Upper lobe of left lung (tissue), 6 donors: ENCODE data around the gene AGR3. TPM values are rescaled to one million over a fixed set of nuclear protein-coding genes. Genes with fewer than 3 reads are reported as not detected.

Experiments
- ATAC-seq, 2 donors: fragments of 200-7000 bp; cut with Tn5 transposase; one replicate each; pipeline ENCODE4 v1.9.1; 2022; ENCODE audit warnings: mild to moderate bottlenecking in 2 of 2, moderate library complexity in 2 of 2; ENCODE audit not compliant: low FRiP score in 2 of 2
- DNase-seq, 2 donors: peaks; one replicate each; pipeline ENCODE4 v3.0.0-alpha.2; 2019 to 2020
- H3K27ac ChIP-seq, 4 donors: fragments of 200-600 bp; sonication (generic); one replicate each; pipeline ENCODE4 v1.5.1; 2016 to 2019
- H3K27me3 ChIP-seq, 4 donors: fragments of 200-600 bp; sonication (generic); one replicate each; pipeline ENCODE4 v1.5.1; 2017 to 2019
- H3K36me3 ChIP-seq, 4 donors: fragments of 200-600 bp; sonication (generic); one replicate each; pipeline ENCODE4 v1.5.1; 2016 to 2019
- H3K4me1 ChIP-seq, 4 donors: fragments of 200-600 bp; sonication (generic); one replicate each; pipeline ENCODE4 v1.5.1; 2018 to 2019
- H3K4me3 ChIP-seq, 4 donors: fragments of 200-600 bp; sonication (generic); one replicate each; pipeline ENCODE4 v1.5.1; 2017 to 2019; ENCODE audit warnings: mild to moderate bottlenecking in 2 of 4, moderate library complexity in 1 of 4
- H3K9me3 ChIP-seq, 4 donors: fragments of 200-600 bp; sonication (generic); one replicate each; pipeline ENCODE4 v1.5.1; 2018 to 2019
- EP300 ChIP-seq, 4 donors: sonication (generic); formaldehyde crosslinking; IDR thresholded peaks; one replicate each; pipeline ENCODE4 v1.5.1; 2017; ENCODE audit warnings: antibody characterized with exemption in 4 of 4, control low read depth in 2 of 4
- POLR2A ChIP-seq, 4 donors: fragments of 450-650 bp; IDR thresholded peaks; one replicate each; pipeline ENCODE4 v1.5.1; 2016 to 2017; ENCODE audit warnings: antibody characterized with exemption in 4 of 4, mild to moderate bottlenecking in 2 of 4
- POLR2AphosphoS5 ChIP-seq, 2 donors: sonication (generic); formaldehyde crosslinking; IDR thresholded peaks; one replicate each; pipeline ENCODE4 v1.5.1; 2017; ENCODE audit warnings: antibody characterized with exemption in 2 of 2
- WGBS, 2 donors: methylation state at CpG; one replicate each; pipeline ENCODE4 v1.1.5; 2017 to 2018; 5-methylcytosine and 5-hydroxymethylcytosine counted together
- total RNA-seq, 6 donors: library from RNA; depleted of rRNA in 4 of 6; stranded (reverse); fragments of >200 nt in 4 of 6; gene quantifications; one replicate each; pipeline versions ENCODE4 v1.1.0 to v1.2.1, GENCODE V29; 2016 to 2021
- TF ChIP-seq, protein P1 (sequence below), 6 experiments: fragments of 450-650 bp in 4 of 6; fragments of 200-600 bp in 2 of 6; sonication (generic) in 2 of 6; IDR thresholded peaks; one replicate each; pipeline ENCODE4 v1.5.1; 2016 to 2019; ENCODE audit warnings: antibody characterized with exemption in 6 of 6
- donor health status: DM: no; HTN: no; CAD: no; lungs with moderate emphysema.
- donor health status: DM: no; HTN: yes; CAD: no; lungs with severe emphysema.

AGR3 gene
- total RNA-seq, 6 donors from 2014 or later, result 10.5 to 209 (median 74.6) TPM

DNA sequence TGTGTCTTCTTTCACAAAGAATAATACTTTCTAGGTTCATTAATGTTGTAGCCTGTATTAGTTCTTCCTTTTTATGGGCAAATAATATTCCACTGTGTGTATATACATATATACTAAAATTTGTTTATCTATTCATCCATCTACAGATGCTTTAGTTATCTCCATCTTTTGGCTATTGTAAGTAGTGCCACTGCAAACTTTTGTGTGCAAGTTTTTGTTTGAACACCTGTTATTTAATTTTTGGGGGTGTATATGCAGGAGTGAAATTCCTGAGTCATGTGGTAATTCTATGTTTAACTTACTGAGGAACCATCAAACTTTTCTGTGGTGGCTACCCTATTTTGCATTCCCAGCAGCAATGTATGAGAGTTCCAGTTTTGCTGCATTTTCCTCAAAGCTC is 37.7 kb upstream of the AGR3 start:
- Histone ChIP-seq H3K36me3 (no peaks in the 10 kb centered on the region), H3K27ac (no peak overlapping the region), H3K27me3 (no peaks in the 10 kb centered on the region), H3K4me1 (peaks cover 0 to 15% (median 11%) of the 10 kb centered on the region in 4 donors), H3K4me3 (no peak overlapping the region), H3K9me3 (no peaks in the 10 kb centered on the region)
- no peak for ATAC-seq
- TF ChIP-seq POLR2AphosphoS5 (IDR thresholded peaks at IDR 0.05) (no peak), EP300 (IDR thresholded peaks at IDR 0.05) (no peak), POLR2A (IDR thresholded peaks at IDR 0.05) (no peak)
- TF ChIP-seq, protein P1, sequence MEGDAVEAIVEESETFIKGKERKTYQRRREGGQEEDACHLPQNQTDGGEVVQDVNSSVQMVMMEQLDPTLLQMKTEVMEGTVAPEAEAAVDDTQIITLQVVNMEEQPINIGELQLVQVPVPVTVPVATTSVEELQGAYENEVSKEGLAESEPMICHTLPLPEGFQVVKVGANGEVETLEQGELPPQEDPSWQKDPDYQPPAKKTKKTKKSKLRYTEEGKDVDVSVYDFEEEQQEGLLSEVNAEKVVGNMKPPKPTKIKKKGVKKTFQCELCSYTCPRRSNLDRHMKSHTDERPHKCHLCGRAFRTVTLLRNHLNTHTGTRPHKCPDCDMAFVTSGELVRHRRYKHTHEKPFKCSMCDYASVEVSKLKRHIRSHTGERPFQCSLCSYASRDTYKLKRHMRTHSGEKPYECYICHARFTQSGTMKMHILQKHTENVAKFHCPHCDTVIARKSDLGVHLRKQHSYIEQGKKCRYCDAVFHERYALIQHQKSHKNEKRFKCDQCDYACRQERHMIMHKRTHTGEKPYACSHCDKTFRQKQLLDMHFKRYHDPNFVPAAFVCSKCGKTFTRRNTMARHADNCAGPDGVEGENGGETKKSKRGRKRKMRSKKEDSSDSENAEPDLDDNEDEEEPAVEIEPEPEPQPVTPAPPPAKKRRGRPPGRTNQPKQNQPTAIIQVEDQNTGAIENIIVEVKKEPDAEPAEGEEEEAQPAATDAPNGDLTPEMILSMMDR (IDR thresholded peaks at IDR 0.05), result no peak
- DNase-seq, result no peak

DNA sequence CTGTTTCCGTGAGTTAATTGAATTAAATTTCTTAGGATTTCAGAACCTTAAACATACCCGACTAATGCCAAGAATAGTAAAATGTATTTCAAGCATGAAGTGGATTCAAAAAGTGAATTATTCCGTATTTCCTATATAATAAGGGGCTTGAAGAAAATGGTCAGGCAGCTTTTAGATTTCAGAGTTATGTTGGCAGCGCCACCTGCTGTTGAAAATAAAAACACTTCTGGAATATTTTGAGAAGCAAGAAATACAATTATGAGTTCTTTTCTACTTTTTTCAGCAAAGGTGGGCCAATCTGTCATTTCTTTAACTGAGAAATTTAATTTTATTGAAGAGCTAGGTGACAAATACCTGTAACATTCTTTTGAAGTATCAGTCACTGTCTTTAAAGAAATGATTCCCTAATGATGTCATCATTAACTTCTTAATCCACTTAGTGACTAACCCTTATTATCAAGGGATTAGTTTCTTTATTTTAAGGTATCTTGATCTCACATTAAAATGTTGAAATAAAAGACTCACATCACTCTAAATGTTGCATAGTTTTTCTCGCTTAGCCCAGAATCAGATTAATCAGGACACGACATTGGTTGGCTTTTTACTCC is 36.6 kb upstream of the AGR3 start:
- DNase-seq (no peak), ATAC-seq (no peak)
- no peaks in the 10 kb centered on the region for H3K27me3 ChIP-seq
- peaks cover 0 to 15% (median 11%) of the 10 kb centered on the region in 4 donors for H3K4me1 ChIP-seq
- TF ChIP-seq, protein P1 (IDR thresholded peaks at IDR 0.05), result peak in 5 of 6 experiments; percentile 55 to 62 (median 58)
- TF ChIP-seq EP300 (IDR thresholded peaks at IDR 0.05), result no peak
- H3K36me3 ChIP-seq, result no peaks in the 10 kb centered on the region
- no peak overlapping the region for H3K4me3 ChIP-seq
- H3K27ac ChIP-seq, result peak overlapping the region in 1 of 4 donors; percentile 37
- no peaks in the 10 kb centered on the region for H3K9me3 ChIP-seq
- 50% methylated on average over 6 of the region's 6 CpGs for WGBS, 2 donors

DNA sequence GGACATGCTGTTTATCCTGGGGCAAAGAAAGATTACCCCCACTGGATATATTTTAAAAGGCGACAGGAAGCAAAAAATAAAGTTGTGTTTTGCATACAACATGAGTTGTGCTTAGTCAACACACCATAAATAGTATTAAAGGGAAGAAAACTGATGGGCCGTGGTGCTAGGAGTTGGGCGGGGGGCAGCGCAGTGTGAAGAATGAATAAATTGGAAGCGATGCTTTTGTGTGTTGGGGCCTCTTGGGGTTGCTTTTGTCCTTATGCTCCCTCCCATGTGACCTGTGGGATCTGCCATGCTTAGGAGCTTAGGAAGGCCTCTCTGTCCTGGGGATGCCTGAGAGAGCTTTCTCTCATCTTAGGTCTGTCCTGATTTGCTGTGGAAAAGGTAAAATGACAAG is 35.0 kb upstream of the AGR3 start:
- WGBS, 2 donors, result 92% methylated on average over 5 of the region's 5 CpGs
- Histone ChIP-seq H3K4me3 (no peak overlapping the region), H3K9me3 (no peaks in the 10 kb centered on the region), H3K36me3 (no peaks in the 10 kb centered on the region), H3K4me1 (peaks cover 0 to 13% (median 9%) of the 10 kb centered on the region in 4 donors), H3K27ac (no peak overlapping the region), H3K27me3 (no peaks in the 10 kb centered on the region)
- DNase-seq (no peak), ATAC-seq (no peak)
- TF ChIP-seq EP300 (IDR thresholded peaks at IDR 0.05), result no peak
- TF ChIP-seq POLR2A (IDR thresholded peaks at IDR 0.05), result no peak
- TF ChIP-seq, protein P1 (IDR thresholded peaks at IDR 0.05), result no peak
- TF ChIP-seq POLR2AphosphoS5 (IDR thresholded peaks at IDR 0.05), result no peak

DNA sequence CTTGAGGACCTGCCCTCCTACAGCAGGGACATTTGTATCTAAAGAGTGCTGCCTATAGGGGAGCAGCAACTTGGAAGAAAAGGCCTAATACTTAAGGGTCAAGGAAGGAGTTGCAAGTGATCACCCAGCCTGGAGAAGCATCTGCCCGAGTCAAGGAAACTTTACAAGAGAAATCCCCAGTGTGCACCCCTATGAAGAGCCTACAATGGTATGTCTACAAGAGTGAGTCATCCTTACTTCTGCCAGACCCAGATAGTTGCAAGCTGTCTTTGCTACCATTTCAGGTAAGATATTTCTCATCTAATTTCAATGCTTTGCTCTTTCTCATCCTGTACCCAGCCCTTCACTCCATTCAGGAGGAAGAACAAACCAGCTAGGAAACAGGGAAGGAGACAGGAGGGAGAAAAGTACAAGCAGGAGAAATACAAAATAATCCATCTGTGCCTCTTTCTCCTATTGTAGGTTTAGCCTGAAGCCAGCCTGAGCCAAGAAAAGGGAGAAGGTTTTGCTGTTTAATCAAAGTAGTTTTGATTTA is 34.4 kb upstream of the AGR3 start:
- Histone ChIP-seq H3K4me3 (no peak overlapping the region), H3K27me3 (no peaks in the 10 kb centered on the region), H3K36me3 (no peaks in the 10 kb centered on the region), H3K9me3 (no peaks in the 10 kb centered on the region), H3K27ac (no peak overlapping the region), H3K4me1 (peaks cover 0 to 7% (median 6%) of the 10 kb centered on the region in 4 donors)
- DNase-seq (no peak), ATAC-seq (peak in 1 of 2 donors; percentile 41)
- TF ChIP-seq POLR2A (IDR thresholded peaks at IDR 0.05) (no peak), EP300 (IDR thresholded peaks at IDR 0.05) (no peak), POLR2AphosphoS5 (IDR thresholded peaks at IDR 0.05) (no peak)
- TF ChIP-seq, protein P1 (IDR thresholded peaks at IDR 0.05), result no peak
- 74 to 75% methylated on average over 1 of the region's 1 CpG for whole genome bisulfite sequencing, 2 donors

DNA sequence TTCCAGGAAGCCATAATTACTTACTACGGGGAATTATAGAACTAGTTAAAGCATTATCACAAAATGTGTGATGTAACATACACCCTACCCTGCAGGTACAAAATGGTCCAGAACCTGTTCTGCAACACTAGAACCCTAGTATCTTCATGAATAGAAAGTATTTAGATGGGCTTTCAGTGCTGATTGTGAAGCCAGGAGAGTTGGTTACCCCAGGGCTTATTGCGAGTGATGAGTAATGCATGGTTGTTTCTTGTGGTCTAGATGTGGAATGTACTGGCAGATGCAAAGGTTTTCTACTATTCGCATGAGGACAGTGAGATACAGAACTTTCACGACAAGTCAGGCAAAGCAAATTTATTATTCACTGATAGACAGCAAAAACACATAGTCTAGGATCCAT is 33.6 kb upstream of the AGR3 start:
- Histone ChIP-seq H3K27ac (no peak overlapping the region), H3K36me3 (no peaks in the 10 kb centered on the region), H3K4me1 (peaks cover 0 to 7% (median 2%) of the 10 kb centered on the region in 4 donors), H3K9me3 (no peaks in the 10 kb centered on the region), H3K4me3 (no peak overlapping the region), H3K27me3 (no peaks in the 10 kb centered on the region)
- DNase-seq (no peak), ATAC-seq (peak in 1 of 2 donors; percentile 72)
- WGBS, 2 donors, result 84 to 95% methylated on average over 4 of the region's 4 CpGs
- TF ChIP-seq POLR2AphosphoS5 (IDR thresholded peaks at IDR 0.05), result no peak
- TF ChIP-seq EP300 (IDR thresholded peaks at IDR 0.05), result no peak
